ENCODE measurements around the gene CFAP97D1. TPM values are rescaled to one million over a fixed set of nuclear protein-coding genes. Genes with fewer than 3 reads are reported as not detected.

The CFAP97D1 gene
- total and polyA plus RNA-seq, 2 experiments from 2014 or later: 0.07 to 0.10 TPM

GRCh38 chr17:43818966-43819365 lies 38.7 kb downstream of the CFAP97D1 start:
- Histone ChIP-seq H3K9me2 (ENCODE audit: insufficient read depth) (no peaks in the 10 kb centered on the region), H3K79me2 (replicated peaks; ENCODE audit: insufficient read depth) (no peaks in the 10 kb centered on the region), H3K27ac (ENCODE audit: low read depth) (no peak overlapping the region), H3K27me3 (ENCODE audit: insufficient read depth) (no peaks in the 10 kb centered on the region), H3K4me3 (no peak overlapping the region), H2AFZ (no peak overlapping the region), H3F3A (replicated peaks; ENCODE audit: low read depth) (no peaks in the 10 kb centered on the region), H4K20me1 (replicated peaks; ENCODE audit: insufficient read depth) (no peaks in the 10 kb centered on the region), H3K4me1 (ENCODE audit: insufficient read depth) (no peaks in the 10 kb centered on the region), H3K36me3 (ENCODE audit: insufficient read depth) (no peaks in the 10 kb centered on the region), H3K4me2 (no peak overlapping the region)
- H3K9me3 Mint-ChIP-seq: no peaks in the 10 kb centered on the region
- H3K27me3 Mint-ChIP-seq (ENCODE audit: insufficient read depth, low read depth, poor library complexity): peaks cover 1% of the 10 kb centered on the region
- no peaks in the 10 kb centered on the region; the same call in 2 of the 3 replicates for H3K36me3 Mint-ChIP-seq (ENCODE audit: low read depth)
- no peak for ATAC-seq
- H3K27ac Mint-ChIP-seq: no peak overlapping the region
- no peak for DNase-seq (ENCODE audit: low spot score)
- H3K4me3 Mint-ChIP-seq: no peak overlapping the region
- TF ChIP-seq CREB1 (CRISPR knock-in tag; IDR thresholded peaks at IDR 0.05; ENCODE audit: low read depth): no peak
- no peak for TF ChIP-seq EZH2 (IDR thresholded peaks at IDR 0.05; ENCODE audit: low read depth, unreplicated experiment)
- no peak for TF ChIP-seq JUNB (IDR thresholded peaks at IDR 0.05; ENCODE audit: unreplicated experiment)
- TF ChIP-seq EZH2phosphoT487 (IDR thresholded peaks at IDR 0.05; ENCODE audit: unreplicated experiment): no peak
- TF ChIP-seq, protein P1, sequence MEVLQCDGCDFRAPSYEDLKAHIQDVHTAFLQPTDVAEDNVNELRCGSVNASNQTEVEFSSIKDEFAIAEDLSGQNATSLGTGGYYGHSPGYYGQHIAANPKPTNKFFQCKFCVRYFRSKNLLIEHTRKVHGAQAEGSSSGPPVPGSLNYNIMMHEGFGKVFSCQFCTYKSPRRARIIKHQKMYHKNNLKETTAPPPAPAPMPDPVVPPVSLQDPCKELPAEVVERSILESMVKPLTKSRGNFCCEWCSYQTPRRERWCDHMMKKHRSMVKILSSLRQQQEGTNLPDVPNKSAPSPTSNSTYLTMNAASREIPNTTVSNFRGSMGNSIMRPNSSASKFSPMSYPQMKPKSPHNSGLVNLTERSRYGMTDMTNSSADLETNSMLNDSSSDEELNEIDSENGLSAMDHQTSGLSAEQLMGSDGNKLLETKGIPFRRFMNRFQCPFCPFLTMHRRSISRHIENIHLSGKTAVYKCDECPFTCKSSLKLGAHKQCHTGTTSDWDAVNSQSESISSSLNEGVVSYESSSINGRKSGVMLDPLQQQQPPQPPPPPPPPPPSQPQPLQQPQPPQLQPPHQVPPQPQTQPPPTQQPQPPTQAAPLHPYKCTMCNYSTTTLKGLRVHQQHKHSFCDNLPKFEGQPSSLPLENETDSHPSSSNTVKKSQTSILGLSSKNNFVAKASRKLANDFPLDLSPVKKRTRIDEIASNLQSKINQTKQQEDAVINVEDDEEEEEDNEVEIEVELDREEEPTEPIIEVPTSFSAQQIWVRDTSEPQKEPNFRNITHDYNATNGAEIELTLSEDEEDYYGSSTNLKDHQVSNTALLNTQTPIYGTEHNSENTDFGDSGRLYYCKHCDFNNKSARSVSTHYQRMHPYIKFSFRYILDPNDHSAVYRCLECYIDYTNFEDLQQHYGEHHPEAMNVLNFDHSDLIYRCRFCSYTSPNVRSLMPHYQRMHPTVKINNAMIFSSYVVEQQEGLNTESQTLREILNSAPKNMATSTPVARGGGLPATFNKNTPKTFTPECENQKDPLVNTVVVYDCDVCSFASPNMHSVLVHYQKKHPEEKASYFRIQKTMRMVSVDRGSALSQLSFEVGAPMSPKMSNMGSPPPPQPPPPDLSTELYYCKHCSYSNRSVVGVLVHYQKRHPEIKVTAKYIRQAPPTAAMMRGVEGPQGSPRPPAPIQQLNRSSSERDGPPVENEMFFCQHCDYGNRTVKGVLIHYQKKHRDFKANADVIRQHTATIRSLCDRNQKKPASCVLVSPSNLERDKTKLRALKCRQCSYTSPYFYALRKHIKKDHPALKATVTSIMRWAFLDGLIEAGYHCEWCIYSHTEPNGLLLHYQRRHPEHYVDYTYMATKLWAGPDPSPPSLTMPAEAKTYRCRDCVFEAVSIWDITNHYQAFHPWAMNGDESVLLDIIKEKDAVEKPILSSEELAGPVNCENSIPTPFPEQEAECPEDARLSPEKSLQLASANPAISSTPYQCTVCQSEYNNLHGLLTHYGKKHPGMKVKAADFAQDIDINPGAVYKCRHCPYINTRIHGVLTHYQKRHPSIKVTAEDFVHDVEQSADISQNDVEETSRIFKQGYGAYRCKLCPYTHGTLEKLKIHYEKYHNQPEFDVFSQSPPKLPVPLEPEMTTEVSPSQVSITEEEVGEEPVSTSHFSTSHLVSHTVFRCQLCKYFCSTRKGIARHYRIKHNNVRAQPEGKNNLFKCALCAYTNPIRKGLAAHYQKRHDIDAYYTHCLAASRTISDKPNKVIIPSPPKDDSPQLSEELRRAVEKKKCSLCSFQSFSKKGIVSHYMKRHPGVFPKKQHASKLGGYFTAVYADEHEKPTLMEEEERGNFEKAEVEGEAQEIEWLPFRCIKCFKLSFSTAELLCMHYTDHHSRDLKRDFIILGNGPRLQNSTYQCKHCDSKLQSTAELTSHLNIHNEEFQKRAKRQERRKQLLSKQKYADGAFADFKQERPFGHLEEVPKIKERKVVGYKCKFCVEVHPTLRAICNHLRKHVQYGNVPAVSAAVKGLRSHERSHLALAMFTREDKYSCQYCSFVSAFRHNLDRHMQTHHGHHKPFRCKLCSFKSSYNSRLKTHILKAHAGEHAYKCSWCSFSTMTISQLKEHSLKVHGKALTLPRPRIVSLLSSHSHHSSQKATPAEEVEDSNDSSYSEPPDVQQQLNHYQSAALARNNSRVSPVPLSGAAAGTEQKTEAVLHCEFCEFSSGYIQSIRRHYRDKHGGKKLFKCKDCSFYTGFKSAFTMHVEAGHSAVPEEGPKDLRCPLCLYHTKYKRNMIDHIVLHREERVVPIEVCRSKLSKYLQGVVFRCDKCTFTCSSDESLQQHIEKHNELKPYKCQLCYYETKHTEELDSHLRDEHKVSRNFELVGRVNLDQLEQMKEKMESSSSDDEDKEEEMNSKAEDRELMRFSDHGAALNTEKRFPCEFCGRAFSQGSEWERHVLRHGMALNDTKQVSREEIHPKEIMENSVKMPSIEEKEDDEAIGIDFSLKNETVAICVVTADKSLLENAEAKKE (CRISPR knock-in tag; IDR thresholded peaks at IDR 0.05): no peak
- TF ChIP-seq REST (IDR thresholded peaks at IDR 0.05; ENCODE audit: unreplicated experiment): no peak
- TF ChIP-seq ZNF114 (CRISPR knock-in tag; IDR thresholded peaks at IDR 0.05): no peak
- no peak for TF ChIP-seq ZNF331 (CRISPR knock-in tag; IDR thresholded peaks at IDR 0.05; ENCODE audit: low read depth)
- no peak for TF ChIP-seq STAT1 (IDR thresholded peaks at IDR 0.05; ENCODE audit: unreplicated experiment)
- H3K4me1 Mint-ChIP-seq: peaks cover 6% of the 10 kb centered on the region

All from GM23338 (cell line).